Type B pancreatic cell (in vitro differentiated cells): ENCODE measurements around the gene ZFP28. TPM values are rescaled to one million over a fixed set of nuclear protein-coding genes. Genes with fewer than 3 reads are reported as not detected.

Experiments used
- DNase-seq: peaks from one replicate; pipeline ENCODE4 v3.0.0; 2021; ENCODE audit warnings: mixed read lengths; ENCODE audit not compliant: unreplicated experiment; ENCODE audit errors: extremely low spot score
- H3K27ac Mint-ChIP-seq: 2 replicates; pipeline ENCODE4 v1.8.0; 2021; ENCODE audit warnings: mild to moderate bottlenecking, mixed read lengths
- H3K27me3 Mint-ChIP-seq: 2 replicates; pipeline ENCODE4 v1.8.0; 2021; ENCODE audit warnings: mixed read lengths
- H3K36me3 Mint-ChIP-seq: 2 replicates; pipeline ENCODE4 v1.8.0; 2021; ENCODE audit warnings: mixed read lengths
- H3K4me1 Mint-ChIP-seq: one replicate; pipeline ENCODE4 v1.8.0; 2021; ENCODE audit warnings: mixed read lengths; ENCODE audit not compliant: unreplicated experiment
- H3K4me3 Mint-ChIP-seq: 2 replicates; pipeline ENCODE4 v1.8.0; 2021; ENCODE audit warnings: mild to moderate bottlenecking, mixed read lengths
- H3K9me3 Mint-ChIP-seq: 2 replicates; pipeline ENCODE4 v1.8.0; 2021; ENCODE audit warnings: mixed read lengths
- long read RNA-seq: library from polyadenylated mRNA; unstranded; transcript quantifications from one replicate; pipeline ENCODE4 v2.0.0, GENCODE V29; 2020
- total RNA-seq: library from RNA; stranded (reverse); gene quantifications from 2 replicates; pipeline ENCODE4 v1.2.1, GENCODE V29; 2021; ENCODE audit warnings: low replicate concordance
- TF ChIP-seq, protein P1 (sequence below): fragments of 200-600 bp; sonication (generic); conservative IDR thresholded peaks from 2 replicates; pipeline ENCODE4 v1.5.0; 2021; ENCODE audit warnings: antibody characterized with exemption, mild to moderate bottlenecking

Gene ZFP28
- 6.2 and 7.2 TPM in 2 replicates for total RNA-seq
- long read RNA-seq, partial matches to known transcripts = 0 of 2 reads
- long read RNA-seq, other reads (novel, unspliced or antisense) = 2 of 2 reads

DNA sequence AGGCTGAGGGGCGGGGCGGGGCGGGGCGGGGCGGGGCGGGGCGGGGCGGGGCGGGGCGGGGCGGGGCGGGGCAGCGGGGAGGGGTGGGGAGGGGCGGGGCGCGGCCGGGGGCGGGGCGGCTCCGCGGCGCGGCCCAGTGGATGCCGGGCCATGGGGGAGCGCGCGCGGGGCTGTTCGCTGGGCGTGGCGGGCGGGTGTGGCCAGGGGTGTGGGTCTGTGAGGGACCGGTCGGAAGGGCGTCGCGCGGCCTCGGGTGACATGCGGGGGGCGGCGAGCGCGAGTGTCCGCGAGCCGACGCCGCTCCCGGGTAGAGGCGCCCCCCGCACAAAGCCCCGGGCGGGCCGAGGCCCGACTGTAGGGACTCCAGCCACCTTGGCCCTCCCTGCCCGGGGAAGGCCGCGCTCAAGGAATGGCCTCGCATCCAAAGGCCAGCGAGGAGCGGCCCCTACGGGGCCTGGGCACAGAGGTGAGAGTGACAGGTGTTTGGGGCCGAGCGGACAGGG lies at the start of gene ZFP28:
Gene ZFP28 (plus strand): TSS at position 188 of the 503 bp plus-strand sequence. CDS start 71 bp downstream, at position 259.
- H3K27ac Mint-ChIP-seq = peak within 1 kb of the TSS; percentile 88

DNA sequence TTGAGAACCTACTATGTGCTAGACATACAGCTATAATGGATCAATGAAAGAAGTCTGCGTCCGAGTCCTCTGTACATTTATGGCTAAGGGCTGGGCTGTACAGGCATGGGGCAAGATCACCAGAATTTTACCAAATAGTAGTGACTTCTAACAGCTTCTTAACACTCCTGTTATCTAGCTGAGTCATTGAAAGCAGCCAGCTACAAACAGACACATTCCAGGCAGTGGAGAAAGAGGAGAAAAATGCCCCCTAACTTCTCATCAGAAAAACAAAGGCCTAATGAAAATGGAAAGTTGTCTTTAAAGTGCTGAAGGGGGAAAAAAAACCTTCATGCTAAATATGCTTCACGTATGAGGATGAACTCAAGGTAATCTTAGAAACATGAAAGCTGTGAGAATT lies 47.3 kb upstream of the ZFP28 start:
- peaks cover 15% of the 10 kb centered on the region for H3K9me3 Mint-ChIP-seq
- no peak overlapping the region for H3K4me3 Mint-ChIP-seq
- no peak for DNase-seq
- H3K27me3 Mint-ChIP-seq = no peaks in the 10 kb centered on the region
- TF ChIP-seq, protein P1, sequence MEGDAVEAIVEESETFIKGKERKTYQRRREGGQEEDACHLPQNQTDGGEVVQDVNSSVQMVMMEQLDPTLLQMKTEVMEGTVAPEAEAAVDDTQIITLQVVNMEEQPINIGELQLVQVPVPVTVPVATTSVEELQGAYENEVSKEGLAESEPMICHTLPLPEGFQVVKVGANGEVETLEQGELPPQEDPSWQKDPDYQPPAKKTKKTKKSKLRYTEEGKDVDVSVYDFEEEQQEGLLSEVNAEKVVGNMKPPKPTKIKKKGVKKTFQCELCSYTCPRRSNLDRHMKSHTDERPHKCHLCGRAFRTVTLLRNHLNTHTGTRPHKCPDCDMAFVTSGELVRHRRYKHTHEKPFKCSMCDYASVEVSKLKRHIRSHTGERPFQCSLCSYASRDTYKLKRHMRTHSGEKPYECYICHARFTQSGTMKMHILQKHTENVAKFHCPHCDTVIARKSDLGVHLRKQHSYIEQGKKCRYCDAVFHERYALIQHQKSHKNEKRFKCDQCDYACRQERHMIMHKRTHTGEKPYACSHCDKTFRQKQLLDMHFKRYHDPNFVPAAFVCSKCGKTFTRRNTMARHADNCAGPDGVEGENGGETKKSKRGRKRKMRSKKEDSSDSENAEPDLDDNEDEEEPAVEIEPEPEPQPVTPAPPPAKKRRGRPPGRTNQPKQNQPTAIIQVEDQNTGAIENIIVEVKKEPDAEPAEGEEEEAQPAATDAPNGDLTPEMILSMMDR = no peak
- no peaks in the 10 kb centered on the region for H3K4me1 Mint-ChIP-seq
- no peak overlapping the region for H3K27ac Mint-ChIP-seq
- H3K36me3 Mint-ChIP-seq = no peaks in the 10 kb centered on the region

More for the DNA sequence above, at the start of gene ZFP28:
- no peaks in the 10 kb centered on the region for H3K27me3 Mint-ChIP-seq
- DNase-seq = peak; percentile 75
- peak within 1 kb of the TSS; percentile 95 for H3K4me3 Mint-ChIP-seq
- TF ChIP-seq, protein P1 = no peak
- H3K4me1 Mint-ChIP-seq = no peaks in the 10 kb centered on the region
- peaks cover 20% of the 10 kb centered on the region for H3K9me3 Mint-ChIP-seq
- H3K36me3 Mint-ChIP-seq = peaks cover 30% of the 10 kb centered on the region

DNA sequence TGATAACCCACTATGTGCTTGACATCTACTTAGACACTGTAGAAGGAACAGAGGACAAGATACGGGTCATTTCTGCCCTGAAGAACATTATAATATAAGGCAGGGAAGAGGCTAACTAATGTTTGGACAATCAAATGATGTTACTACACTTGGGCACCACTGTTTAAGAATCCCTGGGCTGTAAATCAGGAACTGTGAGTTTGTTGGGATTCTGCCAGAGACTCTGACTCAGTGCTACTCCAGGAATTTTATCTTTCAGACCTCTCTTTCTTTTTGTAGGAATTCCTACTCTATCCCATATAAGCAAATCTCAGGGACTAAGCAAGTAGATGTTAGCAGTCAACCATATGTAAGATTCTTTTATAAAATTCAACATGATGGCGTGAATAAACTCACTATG lies 34.2 kb upstream of the ZFP28 start:
- no peak overlapping the region for H3K4me3 Mint-ChIP-seq
- no peak overlapping the region for H3K27ac Mint-ChIP-seq
- H3K36me3 Mint-ChIP-seq = no peaks in the 10 kb centered on the region
- TF ChIP-seq, protein P1 = no peak
- no peaks in the 10 kb centered on the region for H3K27me3 Mint-ChIP-seq
- H3K9me3 Mint-ChIP-seq = peaks cover 22% of the 10 kb centered on the region
- no peak for DNase-seq
- H3K4me1 Mint-ChIP-seq = no peaks in the 10 kb centered on the region

DNA sequence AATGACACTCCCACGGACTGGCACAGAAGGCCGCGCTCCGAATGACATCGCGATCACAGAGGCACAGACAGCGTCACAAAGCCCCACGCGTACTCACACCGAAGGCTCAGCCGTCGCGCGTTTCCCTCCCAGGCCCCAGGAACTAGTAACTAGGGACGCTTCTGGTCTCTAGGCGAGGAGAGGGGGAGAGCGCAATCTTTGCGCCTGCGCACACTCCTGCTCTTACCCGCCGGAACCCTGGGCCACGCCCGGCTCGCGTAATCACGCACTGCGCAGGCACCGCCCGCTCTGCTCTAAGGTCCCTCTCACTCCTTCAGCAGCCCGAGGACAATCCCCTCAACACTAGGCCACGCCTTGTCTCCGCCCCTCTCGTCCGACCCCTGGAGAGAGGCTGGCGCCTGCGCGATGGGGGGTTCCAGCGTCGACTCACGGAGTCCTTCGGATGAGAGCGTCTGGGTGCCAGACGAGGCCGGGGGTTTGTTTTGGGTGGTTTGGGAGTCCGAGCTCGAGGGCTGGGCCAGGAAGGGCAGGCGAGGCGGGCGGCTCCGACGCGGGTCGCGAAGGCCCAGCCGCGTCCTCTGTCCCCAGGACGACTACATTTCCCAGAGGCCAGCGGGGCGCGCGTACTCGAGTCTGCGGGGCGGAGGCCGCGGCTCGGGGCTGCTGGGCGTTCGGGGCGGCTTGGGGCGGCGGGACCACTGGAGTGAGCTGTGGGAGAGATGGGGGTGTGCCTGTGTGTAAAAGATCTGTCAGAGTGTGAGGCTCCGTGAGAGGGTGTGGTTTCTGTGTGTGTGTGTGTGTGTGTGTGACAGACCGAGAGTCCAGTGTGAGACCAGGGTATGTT lies 31.1 kb upstream of the ZFP28 start, which contains the start of gene ZNF471:
Gene ZNF471 (plus strand): TSS at position 410 of the 844 bp plus-strand sequence. CDS start 3,717 bp downstream, outside the sequence.
- peaks cover 11% of the 10 kb centered on the region for H3K9me3 Mint-ChIP-seq
- no peaks in the 10 kb centered on the region for H3K27me3 Mint-ChIP-seq
- DNase-seq = no peak
- H3K4me1 Mint-ChIP-seq = no peaks in the 10 kb centered on the region
- TF ChIP-seq, protein P1 = no peak
- H3K36me3 Mint-ChIP-seq = no peaks in the 10 kb centered on the region
- no peak within 1 kb of the TSS for H3K27ac Mint-ChIP-seq
- H3K4me3 Mint-ChIP-seq = no peak within 1 kb of the TSS

DNA sequence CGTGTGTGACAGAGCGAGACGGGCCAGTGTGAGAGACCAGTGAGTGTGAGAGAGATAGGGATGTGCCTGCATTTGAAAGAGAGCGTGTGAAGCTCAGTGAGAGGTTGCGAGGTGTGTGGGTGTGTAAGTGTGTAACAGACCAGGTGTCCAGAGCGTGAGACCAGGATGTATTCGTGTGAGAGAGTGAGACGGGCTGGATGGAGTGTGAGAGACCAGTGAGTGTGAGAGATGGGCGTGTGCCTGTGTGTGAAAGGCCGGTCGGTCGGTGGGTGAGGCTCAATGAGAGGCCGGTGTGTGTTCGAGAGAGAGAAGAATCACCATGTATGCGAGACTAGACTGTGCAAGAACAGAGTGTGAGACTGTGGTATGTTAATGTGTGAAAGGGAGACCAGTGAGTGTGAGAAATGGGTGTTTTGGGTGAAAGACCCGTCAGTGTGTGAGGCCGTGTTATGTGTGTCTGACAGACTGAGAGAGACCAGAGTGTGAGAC lies 30.4 kb upstream of the ZFP28 start:
- no peaks in the 10 kb centered on the region for H3K27me3 Mint-ChIP-seq
- no peak overlapping the region for H3K27ac Mint-ChIP-seq
- TF ChIP-seq, protein P1 = no peak
- H3K9me3 Mint-ChIP-seq = peaks cover 6% of the 10 kb centered on the region
- no peaks in the 10 kb centered on the region for H3K4me1 Mint-ChIP-seq
- no peak overlapping the region for H3K4me3 Mint-ChIP-seq
- H3K36me3 Mint-ChIP-seq = no peaks in the 10 kb centered on the region
- no peak for DNase-seq
